Measurements from ENCODE around the gene TLE3.

DNA sequence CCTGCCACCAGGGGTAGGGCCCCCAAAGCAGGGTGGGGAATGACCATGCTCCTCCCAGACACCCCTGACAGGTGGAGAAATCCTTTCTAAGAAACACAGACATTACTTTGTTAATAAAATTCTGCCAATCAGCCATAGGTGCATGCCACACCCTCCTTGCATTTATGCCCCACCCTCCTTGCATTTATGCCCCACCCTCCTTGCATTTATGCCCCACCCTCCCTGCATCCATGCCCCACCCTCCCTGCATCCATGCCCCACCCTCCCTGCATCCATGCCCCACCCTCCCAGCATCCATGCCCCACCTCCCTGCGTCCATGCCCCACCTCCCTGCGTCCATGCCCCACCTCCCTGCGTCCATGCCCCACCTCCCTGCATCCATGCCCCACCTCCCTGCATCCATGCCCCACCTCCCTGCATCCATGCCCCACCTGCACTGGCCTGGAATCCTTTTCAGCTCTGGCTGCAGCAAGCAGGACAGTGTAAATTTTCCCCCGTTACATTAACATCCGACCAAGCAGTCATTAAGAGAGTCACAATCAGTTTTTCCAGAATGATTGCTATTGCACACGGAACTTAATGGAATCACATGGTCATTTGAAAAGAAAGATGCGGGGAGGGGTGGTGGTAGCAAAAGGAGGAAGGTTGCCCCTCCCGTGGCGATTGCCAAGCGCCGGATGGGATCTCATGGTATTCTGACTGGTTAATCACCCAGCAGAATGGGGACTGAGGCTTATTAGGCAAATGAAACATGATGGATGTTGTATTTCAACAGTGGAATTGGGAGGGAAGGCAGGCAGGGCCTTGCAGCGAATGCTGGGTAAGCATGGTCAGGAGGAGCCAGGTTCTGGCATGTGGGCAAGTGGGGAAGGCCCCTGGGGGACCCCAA, 91.2 kb downstream of the TLE3 start:
- TF ChIP-seq BRCA1 (CRISPR knock-in tag; IDR thresholded peaks at IDR 0.05): no peak
- TF ChIP-seq POLR2G (IDR thresholded peaks at IDR 0.05; ENCODE audit: low read depth, low read length): no peak
